Measurements from ENCODE around the gene NSFL1C. TPM values are rescaled to one million over a fixed set of nuclear protein-coding genes. Genes with fewer than 3 reads are reported as not detected.

The NSFL1C gene
- total and polyA plus RNA-seq, 9 of the 15 experiments (the other 6 are each of a cell fraction or from before 2014, with no cell fraction given): 20.8 to 119 (median 47.0) TPM

DNA sequence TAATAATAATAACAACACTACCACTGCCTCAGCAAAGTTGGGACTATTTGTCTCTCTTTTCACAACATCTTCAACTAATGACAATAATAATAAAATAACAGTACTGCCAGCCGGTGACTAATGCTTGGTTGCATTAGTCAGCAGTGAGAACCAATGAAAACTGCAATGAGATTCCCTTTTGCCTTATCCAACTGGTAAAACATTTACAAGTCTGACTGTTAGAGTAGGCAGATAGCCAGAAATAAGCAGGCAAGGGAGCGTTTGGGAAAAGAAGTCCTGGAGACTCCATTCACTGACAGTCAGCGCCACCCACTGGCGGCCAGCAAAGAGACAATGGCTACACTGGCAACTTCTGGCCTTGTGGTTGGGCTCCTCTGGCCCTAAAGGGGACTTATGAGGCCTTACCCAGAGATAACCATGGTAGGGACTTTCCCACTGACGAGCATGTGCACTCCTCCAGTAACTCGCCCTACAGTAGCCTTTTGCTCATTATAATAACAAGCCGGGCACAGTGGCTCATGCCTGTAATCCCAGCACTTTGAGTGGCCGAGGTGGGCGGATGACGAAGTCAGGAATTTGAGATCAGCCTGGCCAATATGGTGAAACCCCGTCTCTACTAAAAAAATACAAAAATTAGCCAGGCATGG is 3.4 kb upstream of the NSFL1C start (continued):
- TF ChIP-seq, protein P1, sequence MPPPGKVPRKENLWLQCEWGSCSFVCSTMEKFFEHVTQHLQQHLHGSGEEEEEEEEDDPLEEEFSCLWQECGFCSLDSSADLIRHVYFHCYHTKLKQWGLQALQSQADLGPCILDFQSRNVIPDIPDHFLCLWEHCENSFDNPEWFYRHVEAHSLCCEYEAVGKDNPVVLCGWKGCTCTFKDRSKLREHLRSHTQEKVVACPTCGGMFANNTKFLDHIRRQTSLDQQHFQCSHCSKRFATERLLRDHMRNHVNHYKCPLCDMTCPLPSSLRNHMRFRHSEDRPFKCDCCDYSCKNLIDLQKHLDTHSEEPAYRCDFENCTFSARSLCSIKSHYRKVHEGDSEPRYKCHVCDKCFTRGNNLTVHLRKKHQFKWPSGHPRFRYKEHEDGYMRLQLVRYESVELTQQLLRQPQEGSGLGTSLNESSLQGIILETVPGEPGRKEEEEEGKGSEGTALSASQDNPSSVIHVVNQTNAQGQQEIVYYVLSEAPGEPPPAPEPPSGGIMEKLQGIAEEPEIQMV (tag; conservative IDR thresholded peaks at IDR 0.05; ENCODE audit: low read depth): no peak
- TF ChIP-seq SRF (CRISPR knock-in tag; IDR thresholded peaks at IDR 0.05): no peak
- TF ChIP-seq, protein P2, sequence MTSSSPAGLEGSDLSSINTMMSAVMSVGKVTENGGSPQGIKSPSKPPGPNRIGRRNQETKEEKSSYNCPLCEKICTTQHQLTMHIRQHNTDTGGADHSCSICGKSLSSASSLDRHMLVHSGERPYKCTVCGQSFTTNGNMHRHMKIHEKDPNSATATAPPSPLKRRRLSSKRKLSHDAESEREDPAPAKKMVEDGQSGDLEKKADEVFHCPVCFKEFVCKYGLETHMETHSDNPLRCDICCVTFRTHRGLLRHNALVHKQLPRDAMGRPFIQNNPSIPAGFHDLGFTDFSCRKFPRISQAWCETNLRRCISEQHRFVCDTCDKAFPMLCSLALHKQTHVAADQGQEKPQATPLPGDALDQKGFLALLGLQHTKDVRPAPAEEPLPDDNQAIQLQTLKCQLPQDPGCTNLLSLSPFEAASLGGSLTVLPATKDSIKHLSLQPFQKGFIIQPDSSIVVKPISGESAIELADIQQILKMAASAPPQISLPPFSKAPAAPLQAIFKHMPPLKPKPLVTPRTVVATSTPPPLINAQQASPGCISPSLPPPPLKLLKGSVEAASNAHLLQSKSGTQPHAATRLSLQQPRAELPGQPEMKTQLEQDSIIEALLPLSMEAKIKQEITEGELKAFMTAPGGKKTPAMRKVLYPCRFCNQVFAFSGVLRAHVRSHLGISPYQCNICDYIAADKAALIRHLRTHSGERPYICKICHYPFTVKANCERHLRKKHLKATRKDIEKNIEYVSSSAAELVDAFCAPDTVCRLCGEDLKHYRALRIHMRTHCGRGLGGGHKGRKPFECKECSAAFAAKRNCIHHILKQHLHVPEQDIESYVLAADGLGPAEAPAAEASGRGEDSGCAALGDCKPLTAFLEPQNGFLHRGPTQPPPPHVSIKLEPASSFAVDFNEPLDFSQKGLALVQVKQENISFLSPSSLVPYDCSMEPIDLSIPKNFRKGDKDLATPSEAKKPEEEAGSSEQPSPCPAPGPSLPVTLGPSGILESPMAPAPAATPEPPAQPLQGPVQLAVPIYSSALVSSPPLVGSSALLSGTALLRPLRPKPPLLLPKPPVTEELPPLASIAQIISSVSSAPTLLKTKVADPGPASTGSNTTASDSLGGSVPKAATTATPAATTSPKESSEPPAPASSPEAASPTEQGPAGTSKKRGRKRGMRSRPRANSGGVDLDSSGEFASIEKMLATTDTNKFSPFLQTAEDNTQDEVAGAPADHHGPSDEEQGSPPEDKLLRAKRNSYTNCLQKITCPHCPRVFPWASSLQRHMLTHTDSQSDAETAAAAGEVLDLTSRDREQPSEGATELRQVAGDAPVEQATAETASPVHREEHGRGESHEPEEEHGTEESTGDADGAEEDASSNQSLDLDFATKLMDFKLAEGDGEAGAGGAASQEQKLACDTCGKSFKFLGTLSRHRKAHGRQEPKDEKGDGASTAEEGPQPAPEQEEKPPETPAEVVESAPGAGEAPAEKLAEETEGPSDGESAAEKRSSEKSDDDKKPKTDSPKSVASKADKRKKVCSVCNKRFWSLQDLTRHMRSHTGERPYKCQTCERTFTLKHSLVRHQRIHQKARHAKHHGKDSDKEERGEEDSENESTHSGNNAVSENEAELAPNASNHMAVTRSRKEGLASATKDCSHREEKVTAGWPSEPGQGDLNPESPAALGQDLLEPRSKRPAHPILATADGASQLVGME (CRISPR knock-in tag; IDR thresholded peaks at IDR 0.05): no peak
- no peak for TF ChIP-seq ZNF766 (CRISPR knock-in tag; conservative IDR thresholded peaks at IDR 0.05)
- no peak for TF ChIP-seq ZNF121 (CRISPR knock-in tag; conservative IDR thresholded peaks at IDR 0.05)
- no peak for TF ChIP-seq ETV5 (CRISPR knock-in tag; IDR thresholded peaks at IDR 0.05; ENCODE audit: low read depth)
- TF ChIP-seq THRAP3 (IDR thresholded peaks at IDR 0.05; ENCODE audit: borderline replicate concordance): no peak
- TF ChIP-seq KAT7 (CRISPR knock-in tag; IDR thresholded peaks at IDR 0.05; ENCODE audit: borderline replicate concordance): no peak
- TF ChIP-seq, protein P3, sequence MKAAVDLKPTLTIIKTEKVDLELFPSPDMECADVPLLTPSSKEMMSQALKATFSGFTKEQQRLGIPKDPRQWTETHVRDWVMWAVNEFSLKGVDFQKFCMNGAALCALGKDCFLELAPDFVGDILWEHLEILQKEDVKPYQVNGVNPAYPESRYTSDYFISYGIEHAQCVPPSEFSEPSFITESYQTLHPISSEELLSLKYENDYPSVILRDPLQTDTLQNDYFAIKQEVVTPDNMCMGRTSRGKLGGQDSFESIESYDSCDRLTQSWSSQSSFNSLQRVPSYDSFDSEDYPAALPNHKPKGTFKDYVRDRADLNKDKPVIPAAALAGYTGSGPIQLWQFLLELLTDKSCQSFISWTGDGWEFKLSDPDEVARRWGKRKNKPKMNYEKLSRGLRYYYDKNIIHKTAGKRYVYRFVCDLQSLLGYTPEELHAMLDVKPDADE (conservative IDR thresholded peaks at IDR 0.05; ENCODE audit: control insufficient read depth, low read depth, low read length): no peak
- TF ChIP-seq, protein P4, sequence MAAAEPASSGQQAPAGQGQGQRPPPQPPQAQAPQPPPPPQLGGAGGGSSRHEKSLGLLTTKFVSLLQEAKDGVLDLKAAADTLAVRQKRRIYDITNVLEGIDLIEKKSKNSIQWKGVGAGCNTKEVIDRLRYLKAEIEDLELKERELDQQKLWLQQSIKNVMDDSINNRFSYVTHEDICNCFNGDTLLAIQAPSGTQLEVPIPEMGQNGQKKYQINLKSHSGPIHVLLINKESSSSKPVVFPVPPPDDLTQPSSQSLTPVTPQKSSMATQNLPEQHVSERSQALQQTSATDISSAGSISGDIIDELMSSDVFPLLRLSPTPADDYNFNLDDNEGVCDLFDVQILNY (CRISPR knock-in tag; IDR thresholded peaks at IDR 0.05): no peak
- TF ChIP-seq SMC3 (conservative IDR thresholded peaks at IDR 0.05; ENCODE audit: insufficient read depth, low read depth, low read length): peak; percentile 38; the same call in 1 of the 2 replicates
- no peak for TF ChIP-seq SOX6 (IDR thresholded peaks at IDR 0.05)
- no peak for TF ChIP-seq ZBTB8A (IDR thresholded peaks at IDR 0.05; ENCODE audit: partially characterized antibody)
- TF ChIP-seq MYNN (IDR thresholded peaks at IDR 0.05): 0 out of 2 replicates have a peak, but pooled peaks have one; percentile 30
- TF ChIP-seq MYNN (CRISPR knock-in tag; IDR thresholded peaks at IDR 0.05): no peak
- no peak for TF ChIP-seq NCOA4 (IDR thresholded peaks at IDR 0.05; ENCODE audit: partially characterized antibody)
- TF ChIP-seq ZNF764 (CRISPR knock-in tag; IDR thresholded peaks at IDR 0.05; ENCODE audit: low read depth): peak; percentile 95
- no peak; the same call in 1 of the 2 replicates for TF ChIP-seq GATAD2B (IDR thresholded peaks at IDR 0.05; ENCODE audit: borderline replicate concordance)
